CD4-positive, alpha-beta T cell treated with Interferon alpha-2 for 1 hour (primary cell): ENCODE data around the gene SLC13A3.

Experiments used
- DNase-seq, 2 donors: peaks; one replicate each; pipeline ENCODE4 v3.0.0-alpha.2; 2020 to 2022

Gene SLC13A3

GRCh38 chr20:46552460-46553420 is 98.5 kb downstream of the SLC13A3 start:
- peak in 1 of 2 donors; percentile 34 for DNase-seq

GRCh38 chr20:46551522-46552381 is 99.5 kb downstream of the SLC13A3 start:
- DNase-seq, result no peak

GRCh38 chr20:46550461-46550860 is 100.8 kb downstream of the SLC13A3 start, which contains the start of gene OCSTAMP:
OCSTAMP (minus strand) TSS chr20:46550654; CDS start chr20:46550560, 94 bp downstream.
- DNase-seq, result no peak

GRCh38 chr20:46549188-46549972 is 101.9 kb downstream of the SLC13A3 start:
- no peak for DNase-seq

GRCh38 chr20:46548688-46549087 is 102.6 kb downstream of the SLC13A3 start:
- DNase-seq, result no peak

- no peak for DNase-seq
These were observed 103.3 kb downstream of the SLC13A3 start for GRCh38 chr20:46547995-46548394.

GRCh38 chr20:46546936-46547335 is 104.3 kb downstream of the SLC13A3 start:
- DNase-seq, result no peak

- no peak for DNase-seq
These were observed 105.0 kb downstream of the SLC13A3 start for GRCh38 chr20:46546298-46546697.

GRCh38 chr20:46545827-46546138 is 105.5 kb downstream of the SLC13A3 start:
- no peak for DNase-seq

GRCh38 chr20:46545077-46545826 is 106.0 kb downstream of the SLC13A3 start:
- DNase-seq, result peak; percentile 22 to 63

GRCh38 chr20:46544576-46544975 is 106.7 kb downstream of the SLC13A3 start:
- DNase-seq, result no peak

- no peak for DNase-seq
These were observed 107.3 kb downstream of the SLC13A3 start for GRCh38 chr20:46543959-46544358.

- DNase-seq, result no peak
These were observed 108.2 kb downstream of the SLC13A3 start for GRCh38 chr20:46543033-46543432.

- no peak for DNase-seq
These were observed 109.9 kb downstream of the SLC13A3 start for GRCh38 chr20:46541229-46541935.

- DNase-seq, result no peak
These were observed 112.1 kb downstream of the SLC13A3 start for GRCh38 chr20:46539113-46539512.

- DNase-seq, result no peak
These were observed 120.6 kb downstream of the SLC13A3 start for GRCh38 chr20:46530640-46531039.

- no peak for DNase-seq
These were observed 127.4 kb downstream of the SLC13A3 start for GRCh38 chr20:46523696-46524328.

GRCh38 chr20:46523108-46523507 is 128.2 kb downstream of the SLC13A3 start:
- DNase-seq, result no peak

- DNase-seq, result peak; percentile 45 to 55
These were observed 130.2 kb downstream of the SLC13A3 start for GRCh38 chr20:46520976-46521579.

- DNase-seq, result no peak
These were observed 130.7 kb downstream of the SLC13A3 start for GRCh38 chr20:46520540-46520939.
